HG03575 (cell line): ENCODE results near the gene MED10.
A peak's percentile ranks its signal among the peaks of the same experiment; 100 is the strongest.
"Not testable (repeated sequence)": the region's sequence is repeated elsewhere in the genome, so short reads cannot be mapped to it uniquely, and the experiment has no call there.

ENCODE experiments used
- ATAC-seq: cut with Tn5 transposase; IDR thresholded peaks from one replicate; pipeline ENCODE4 v1.9.1; 2021; ENCODE audit not compliant: unreplicated experiment, insufficient number of reproducible peaks, low FRiP score; ENCODE audit errors: extremely low read depth

The MED10 gene

GRCh38 chr5:6379246-6379645 is 899 bp upstream of the MED10 start:
- ATAC-seq: no peak

GRCh38 chr5:6378766-6379103 is 388 bp upstream of the MED10 start:
- peak; percentile 23 for ATAC-seq

DNA sequence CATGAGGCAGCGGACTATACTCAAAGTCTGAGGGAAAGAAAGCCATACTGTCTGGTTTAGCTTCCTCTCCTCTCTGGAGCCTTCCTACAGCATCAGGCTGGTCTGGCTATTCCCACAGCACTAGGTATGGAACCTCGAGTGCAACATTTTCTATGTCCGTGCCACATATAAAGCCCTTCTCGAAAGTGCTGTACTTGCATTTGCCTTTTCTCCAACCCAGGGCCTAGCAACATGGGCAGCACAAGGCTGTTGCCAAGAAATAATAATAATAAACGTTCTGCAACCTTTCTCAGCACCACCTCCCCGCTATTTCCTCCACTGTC is 804 bp downstream of the MED10 start:
- no peak for ATAC-seq

GRCh38 chr5:6376974-6377520 is 1.3 kb downstream of the MED10 start:
- no peak for ATAC-seq

GRCh38 chr5:6373081-6373846 is 5.1 kb downstream of the MED10 start:
- ATAC-seq: no peak

GRCh38 chr5:6372251-6373080 is 5.9 kb downstream of the MED10 start:
- ATAC-seq: no peak

GRCh38 chr5:6371079-6371810 is 7.1 kb downstream of the MED10 start:
- no peak for ATAC-seq

- ATAC-seq: no peak
These were observed 7.8 kb downstream of the MED10 start for GRCh38 chr5:6370580-6370979.

GRCh38 chr5:6365977-6366590 is 12.3 kb downstream of the MED10 start:
- no peak for ATAC-seq

GRCh38 chr5:6365142-6365976 is 13.0 kb downstream of the MED10 start:
- ATAC-seq: no peak

DNA sequence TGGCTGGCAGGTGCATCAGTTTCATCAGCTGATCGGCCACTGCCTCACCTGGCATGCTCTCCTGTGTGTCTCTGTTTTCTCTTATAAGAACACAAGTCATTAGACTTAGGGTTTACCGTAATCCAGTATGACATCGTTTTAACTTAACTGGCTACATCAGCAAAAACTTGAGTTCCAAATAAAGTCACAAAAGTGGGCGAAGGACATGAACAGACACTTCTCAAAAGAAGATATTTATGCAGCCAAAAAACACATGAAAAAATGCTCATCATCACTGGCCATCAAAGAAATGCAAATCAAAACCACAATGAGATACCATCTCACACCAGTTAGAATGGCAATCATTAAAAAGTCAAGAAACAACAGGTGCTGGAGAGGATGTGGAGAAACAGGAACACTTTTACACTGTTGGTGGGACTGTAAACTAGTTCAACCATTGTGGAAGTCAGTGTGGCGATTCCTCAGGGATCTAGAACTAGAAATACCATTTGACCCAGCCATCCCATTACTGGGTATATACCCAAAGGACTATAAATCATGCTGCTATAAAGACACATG is 14.8 kb downstream of the MED10 start:
- ATAC-seq: not testable (repeated sequence)

- ATAC-seq: no peak
These were observed 15.5 kb downstream of the MED10 start for GRCh38 chr5:6362846-6363245.

GRCh38 chr5:6361101-6361500 is 17.2 kb downstream of the MED10 start:
- ATAC-seq: no peak

DNA sequence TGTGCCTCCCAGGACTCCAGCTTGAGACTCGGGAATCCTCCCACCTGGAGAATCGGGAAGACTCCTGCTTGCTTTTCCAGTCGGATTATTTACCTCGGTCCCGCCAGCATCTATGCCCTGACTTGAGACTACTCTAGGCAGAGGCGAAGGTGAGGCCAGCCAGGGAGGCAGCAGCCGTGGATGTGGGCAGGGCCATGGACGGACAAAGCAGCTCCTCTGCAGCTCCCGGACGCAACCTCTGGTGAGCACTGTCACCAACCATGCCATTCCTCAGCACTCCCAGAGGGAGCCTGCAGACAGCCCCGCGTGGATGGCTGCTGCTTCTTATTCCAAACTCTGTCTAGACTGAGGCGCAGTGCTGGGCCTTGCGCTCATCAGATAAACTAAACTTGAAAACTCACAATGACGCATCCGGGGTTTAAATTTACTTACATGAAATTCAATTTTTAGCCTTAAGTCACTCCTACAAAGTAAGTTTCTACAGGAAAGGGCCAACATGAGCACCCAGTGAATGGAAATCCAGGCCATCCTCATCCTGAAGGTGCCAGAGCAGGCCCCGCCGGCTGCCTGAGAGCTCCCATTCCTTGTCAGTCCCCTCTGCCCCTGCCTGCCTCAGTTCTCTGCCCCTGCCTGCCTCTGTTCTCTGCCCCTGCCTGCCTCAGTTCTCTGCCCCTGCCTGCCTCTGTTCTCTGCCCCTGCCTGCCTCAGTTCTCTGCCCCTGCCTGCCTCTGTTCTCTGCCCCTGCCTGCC is 17.8 kb downstream of the MED10 start:
- ATAC-seq: no peak

DNA sequence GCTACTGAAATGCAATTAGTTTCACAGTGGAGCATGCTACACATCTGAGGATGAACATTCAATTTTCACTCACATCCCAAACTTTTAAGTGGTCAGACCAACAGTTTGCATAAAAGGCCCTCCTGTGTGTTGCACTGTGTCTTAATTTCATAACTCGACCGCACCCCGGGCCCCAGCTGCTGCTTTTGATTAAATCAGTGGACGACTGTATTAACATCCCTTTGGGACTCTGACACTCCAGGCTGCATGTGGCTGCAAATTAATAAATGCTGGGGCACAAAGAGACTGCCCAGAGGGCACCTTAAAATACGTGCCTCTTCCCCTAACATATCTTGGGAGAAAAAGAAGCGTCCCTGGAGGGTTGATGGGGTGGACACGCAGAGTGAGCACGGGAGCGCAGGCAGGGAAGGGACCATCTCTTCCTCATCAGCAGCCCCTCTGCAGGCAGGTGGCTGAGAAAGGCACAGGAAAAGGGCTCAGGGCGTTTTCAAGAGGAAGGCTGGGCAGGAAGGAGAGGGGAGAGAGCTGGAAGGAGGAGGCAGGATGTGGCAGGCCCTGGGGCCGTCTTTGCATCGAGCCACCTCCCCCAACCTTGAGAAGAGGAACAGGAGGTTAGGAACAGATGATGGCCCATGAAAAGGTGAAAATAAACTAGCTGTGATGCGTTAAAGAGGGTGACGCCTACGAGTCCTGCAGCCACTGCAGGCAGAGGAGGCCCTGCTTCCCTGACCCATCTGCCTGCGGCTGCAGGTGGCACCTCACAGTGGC is 18.6 kb downstream of the MED10 start:
- no peak for ATAC-seq

GRCh38 chr5:6358434-6358820 is 19.9 kb downstream of the MED10 start:
- no peak for ATAC-seq
